OCI-LY7 (cell line): Measurements from ENCODE around the gene HACD2. TPM values are rescaled to one million over a fixed set of nuclear protein-coding genes. Genes with fewer than 3 reads are reported as not detected.

Experiments
- BruUV-seq: library from RNA; stranded (reverse); fragments of 400-500 nt; replicated peaks from 2 replicates; lab custom pipeline; 2021; lab: Mats Ljungman, UMichigan
- CTCF ChIA-PET: fragments of 300-600 bp; sonication (Branson Sonifier 250); formaldehyde crosslinking; loops from one replicate; lab custom pipeline; 2022; ENCODE audit warnings: antibody characterized with exemption; ENCODE audit not compliant: unreplicated experiment; lab: Charles Lee
- POLR2A ChIA-PET: fragments of 300-600 bp; sonication (Branson Sonifier 250); formaldehyde crosslinking; loops from one replicate; lab custom pipeline; 2022; ENCODE audit warnings: antibody characterized with exemption; lab: Charles Lee
- DNase-seq: peaks from one replicate; pipeline ENCODE4 v3.0.0-alpha.2; 2015; ENCODE audit warnings: low spot score
- H2AFZ ChIP-seq: fragments of 200-600 bp; sonication (generic), shearing (Covaris generic); 2 replicates; pipeline ENCODE4 v1.6.1; 2014; ENCODE audit warnings: mild to moderate bottlenecking, antibody characterized with exemption, low read length, moderate library complexity
- H3K27ac ChIP-seq: fragments of 200-600 bp; sonication (generic); 2 replicates; pipeline ENCODE4 v1.5.1; 2014; ENCODE audit warnings: mixed run types, low read depth, mild to moderate bottlenecking, moderate library complexity, low read length, inconsistent platforms; ENCODE audit not compliant: poor library complexity, severe bottlenecking
- H3K36me3 ChIP-seq: fragments of 200-600 bp; sonication (generic); 2 replicates; pipeline ENCODE4 v1.6.1; 2014; ENCODE audit warnings: mild to moderate bottlenecking, antibody characterized with exemption, low read length, moderate library complexity, mixed read lengths; ENCODE audit not compliant: insufficient read depth
- H3K4me1 ChIP-seq: fragments of 200-600 bp; sonication (generic); 2 replicates; pipeline ENCODE4 v1.5.1; 2014; ENCODE audit warnings: mild to moderate bottlenecking, low read length; ENCODE audit not compliant: insufficient read depth, poor library complexity, severe bottlenecking
- H3K4me2 ChIP-seq: fragments of 200-600 bp; sonication (generic); 2 replicates; pipeline ENCODE4 v1.6.1; 2014; ENCODE audit warnings: mild to moderate bottlenecking, low read length
- H3K4me3 ChIP-seq: fragments of 200-600 bp; sonication (generic); 2 replicates; pipeline ENCODE4 v1.5.1; 2014; ENCODE audit warnings: mild to moderate bottlenecking, low read depth, low read length; ENCODE audit not compliant: poor library complexity, severe bottlenecking
- H3K79me2 ChIP-seq: fragments of 200-600 bp; sonication (generic); 2 replicates; pipeline ENCODE4 v1.6.1; 2016; ENCODE audit warnings: low read depth, mild to moderate bottlenecking, low read length, moderate library complexity, mixed read lengths; ENCODE audit not compliant: insufficient read depth
- H3K9me2 ChIP-seq: fragments of 200-600 bp; sonication (generic); 2 replicates; pipeline ENCODE4 v1.6.1; 2016; ENCODE audit warnings: mild to moderate bottlenecking, low read length, mixed read lengths; ENCODE audit not compliant: insufficient read depth
- H3K9me3 ChIP-seq: fragments of 200-600 bp; sonication (generic); 2 replicates; pipeline ENCODE4 v1.6.1; 2014; ENCODE audit warnings: mild to moderate bottlenecking, mixed run types, low read length, mixed read lengths
- H4K20me1 ChIP-seq: fragments of 200-600 bp; sonication (generic); 2 replicates; pipeline ENCODE4 v1.6.1; 2014; ENCODE audit warnings: mild to moderate bottlenecking, antibody characterized with exemption, low read length, moderate library complexity, mixed read lengths; ENCODE audit not compliant: insufficient read depth
- EZH2phosphoT487 ChIP-seq: fragments of 200-600 bp; sonication (generic); IDR thresholded peaks from 2 replicates; pipeline ENCODE4 v1.6.1; 2018; ENCODE audit warnings: low read depth, borderline replicate concordance, mild to moderate bottlenecking, mixed run types, antibody characterized with exemption, low read length, moderate library complexity, mixed read lengths
- intact Hi-C: fragments of 100-400 bp; cut with micrococcal nuclease; formaldehyde crosslinking; loops from one replicate; pipeline ENCODE4 v1.10.0; 2022; ENCODE audit not compliant: unreplicated experiment
- total RNA-seq, 2 experiments: library from RNA; depleted of rRNA in 1 of 2; stranded (reverse); fragments of >200 nt in 1 of 2; shearing (Covaris generic) in 1 of 2; gene quantifications; 2 replicates each; pipeline ENCODE4 v1.2.3, GENCODE V29; 2014 to 2022
- TF ChIP-seq, protein P1 (sequence below): fragments of 200-600 bp; sonication (generic); conservative IDR thresholded peaks from 2 replicates; pipeline ENCODE4 v1.5.1; 2014; ENCODE audit warnings: mild to moderate bottlenecking, antibody characterized with exemption, low read length, moderate library complexity, mixed read lengths

HACD2 gene
- total RNA-seq, 2 experiments from 2014 or later: 10.2 to 22.5 TPM

DNA sequence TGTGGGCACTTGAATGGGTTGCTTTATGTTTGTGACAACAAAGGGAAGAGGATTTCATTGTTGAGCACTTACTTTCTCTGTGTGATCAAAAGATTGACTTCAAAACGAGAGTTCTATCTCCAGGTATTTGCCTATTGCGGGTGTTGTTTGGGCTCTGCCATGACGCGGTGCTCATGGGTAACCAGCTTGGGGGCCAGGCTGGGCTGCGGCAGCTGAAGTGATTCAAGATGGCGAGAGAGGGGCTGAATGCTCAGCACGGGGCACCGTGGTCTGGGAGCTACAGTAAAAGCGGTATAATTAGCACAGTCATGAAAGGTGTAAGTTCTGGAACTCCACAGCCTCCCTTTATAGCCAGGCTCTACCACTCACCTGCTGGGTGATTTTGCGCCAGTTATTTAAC, 105.0 kb downstream of the HACD2 start:
- no TSS peak for BruUV-seq
- no peak for DNase-seq

DNA sequence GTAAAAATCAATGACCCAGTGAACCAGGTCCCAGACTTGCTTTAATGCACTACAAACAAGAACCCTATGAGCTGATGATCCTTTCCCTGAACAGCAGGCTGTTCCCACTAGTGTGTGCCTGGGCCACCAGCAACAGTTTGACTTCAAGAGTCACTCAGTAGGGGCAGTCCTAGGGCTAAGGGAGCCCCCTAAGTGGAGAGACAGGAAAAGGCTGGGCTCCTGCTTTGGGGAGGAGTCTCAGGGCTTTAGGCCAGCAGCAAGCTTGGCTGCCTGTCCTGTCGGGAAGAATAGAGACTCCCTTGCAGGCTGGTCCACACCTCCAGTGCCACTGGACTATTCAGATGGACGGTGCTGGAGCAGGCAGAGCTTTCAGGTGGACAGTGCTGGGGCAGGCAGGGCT, 106.5 kb downstream of the HACD2 start:
- TF ChIP-seq, protein P1, sequence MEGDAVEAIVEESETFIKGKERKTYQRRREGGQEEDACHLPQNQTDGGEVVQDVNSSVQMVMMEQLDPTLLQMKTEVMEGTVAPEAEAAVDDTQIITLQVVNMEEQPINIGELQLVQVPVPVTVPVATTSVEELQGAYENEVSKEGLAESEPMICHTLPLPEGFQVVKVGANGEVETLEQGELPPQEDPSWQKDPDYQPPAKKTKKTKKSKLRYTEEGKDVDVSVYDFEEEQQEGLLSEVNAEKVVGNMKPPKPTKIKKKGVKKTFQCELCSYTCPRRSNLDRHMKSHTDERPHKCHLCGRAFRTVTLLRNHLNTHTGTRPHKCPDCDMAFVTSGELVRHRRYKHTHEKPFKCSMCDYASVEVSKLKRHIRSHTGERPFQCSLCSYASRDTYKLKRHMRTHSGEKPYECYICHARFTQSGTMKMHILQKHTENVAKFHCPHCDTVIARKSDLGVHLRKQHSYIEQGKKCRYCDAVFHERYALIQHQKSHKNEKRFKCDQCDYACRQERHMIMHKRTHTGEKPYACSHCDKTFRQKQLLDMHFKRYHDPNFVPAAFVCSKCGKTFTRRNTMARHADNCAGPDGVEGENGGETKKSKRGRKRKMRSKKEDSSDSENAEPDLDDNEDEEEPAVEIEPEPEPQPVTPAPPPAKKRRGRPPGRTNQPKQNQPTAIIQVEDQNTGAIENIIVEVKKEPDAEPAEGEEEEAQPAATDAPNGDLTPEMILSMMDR: no peak
- no peak for TF ChIP-seq EZH2phosphoT487
- Histone ChIP-seq H3K9me3 (no peaks in the 10 kb centered on the region), H3K4me1 (no peaks in the 10 kb centered on the region), H2AFZ (no peak overlapping the region), H3K27ac (no peak overlapping the region), H3K36me3 (no peaks in the 10 kb centered on the region), H3K79me2 (no peaks in the 10 kb centered on the region), H3K4me3 (no peak overlapping the region), H4K20me1 (no peaks in the 10 kb centered on the region; the same call in 1 of the 2 replicates), H3K9me2 (no peaks in the 10 kb centered on the region), H3K4me2 (no peak overlapping the region)
- intact Hi-C loops: no loop called here
- no TSS peak for BruUV-seq
- no peak for DNase-seq
- ChIA-PET CTCF (no interaction called here), POLR2A (no interaction called here)

More for the DNA sequence above, 105.0 kb downstream of the HACD2 start:
- H3K79me2 ChIP-seq: no peaks in the 10 kb centered on the region
- CTCF ChIA-PET: no interaction called here
- intact Hi-C loops: no loop called here
- POLR2A ChIA-PET: no interaction called here
- H3K4me1 ChIP-seq: no peaks in the 10 kb centered on the region
- H4K20me1 ChIP-seq: no peaks in the 10 kb centered on the region; the same call in 1 of the 2 replicates
- no peak overlapping the region for H3K27ac ChIP-seq
- TF ChIP-seq, protein P1: no peak
- no peak for TF ChIP-seq EZH2phosphoT487
- no peaks in the 10 kb centered on the region for H3K9me2 ChIP-seq
- no peaks in the 10 kb centered on the region for H3K9me3 ChIP-seq
- no peak overlapping the region for H2AFZ ChIP-seq
- H3K36me3 ChIP-seq: no peaks in the 10 kb centered on the region
- H3K4me3 ChIP-seq: no peak overlapping the region
- H3K4me2 ChIP-seq: no peak overlapping the region

DNA sequence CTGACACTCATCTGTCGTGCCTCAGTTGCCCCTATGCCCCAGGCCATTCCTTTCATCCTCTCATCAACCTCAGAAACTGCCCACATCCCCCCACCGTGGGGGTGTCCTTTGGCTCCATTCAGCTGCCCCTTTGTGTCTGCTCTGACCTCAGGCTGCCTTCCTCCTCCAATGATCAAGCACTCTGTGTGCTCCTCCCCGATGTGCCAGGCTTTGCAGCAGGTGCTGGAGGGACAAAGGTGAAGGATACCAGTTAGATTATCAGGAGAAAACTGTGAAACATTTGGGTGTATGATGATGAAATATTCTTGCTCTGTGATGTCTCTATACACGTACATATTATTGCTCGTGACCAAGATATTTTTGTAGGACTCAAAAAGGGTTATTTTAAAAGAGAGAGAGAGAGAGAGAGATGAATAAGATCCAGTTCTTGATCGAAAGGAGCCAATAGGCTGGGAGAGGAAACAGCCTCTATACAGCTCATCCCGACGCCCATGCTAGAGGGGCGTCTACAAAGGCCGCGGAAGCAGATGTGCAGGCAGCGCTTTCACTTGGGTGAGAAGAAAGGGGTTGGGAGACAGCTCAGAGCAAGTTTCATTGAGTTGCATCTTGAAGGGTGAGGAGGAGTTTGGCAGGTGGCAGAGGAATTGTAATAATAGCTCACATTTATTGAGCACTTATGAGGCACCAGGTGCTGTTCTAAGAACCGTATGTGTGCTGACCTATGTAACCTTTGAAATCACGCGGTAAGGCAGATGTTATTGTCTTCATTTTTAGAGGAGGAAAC, 107.7 kb downstream of the HACD2 start:
- DNase-seq: no peak
- Histone ChIP-seq H3K9me2 (no peaks in the 10 kb centered on the region), H2AFZ (no peak overlapping the region), H3K79me2 (no peaks in the 10 kb centered on the region), H3K4me3 (no peak overlapping the region), H3K4me2 (no peak overlapping the region), H4K20me1 (no peaks in the 10 kb centered on the region; the same call in 1 of the 2 replicates), H3K4me1 (no peaks in the 10 kb centered on the region), H3K36me3 (no peaks in the 10 kb centered on the region), H3K9me3 (no peaks in the 10 kb centered on the region), H3K27ac (no peak overlapping the region)
- intact Hi-C loops: no loop called here
- TF ChIP-seq, protein P1: no peak
- TF ChIP-seq EZH2phosphoT487: no peak
- BruUV-seq: no TSS peak
- ChIA-PET CTCF (no interaction called here), POLR2A (interaction anchor here (1.0 kb wide), 1 partner anchor 95 kb away, joined by 3 read pairs; no protein-coding TSS in a partner anchor)
